ENCODE results near the gene SVOPL. TPM values are rescaled to one million over a fixed set of nuclear protein-coding genes. Genes with fewer than 3 reads are reported as not detected.

SVOPL gene
- total RNA-seq, 1 experiment from 2014 or later = 0.78 TPM

GRCh38 chr7:138581065-138581464 lies 120.1 kb downstream of the SVOPL start:
- intact Hi-C loops (cut with micrococcal nuclease; ENCODE audit: unreplicated experiment) = no loop called here
- H3K9me3 Mint-ChIP-seq (ENCODE audit: low read depth, unreplicated experiment) = no peaks in the 10 kb centered on the region
- H3K4me3 Mint-ChIP-seq (ENCODE audit: low read depth, unreplicated experiment) = no peak overlapping the region
- TF ChIP-seq, protein P1, sequence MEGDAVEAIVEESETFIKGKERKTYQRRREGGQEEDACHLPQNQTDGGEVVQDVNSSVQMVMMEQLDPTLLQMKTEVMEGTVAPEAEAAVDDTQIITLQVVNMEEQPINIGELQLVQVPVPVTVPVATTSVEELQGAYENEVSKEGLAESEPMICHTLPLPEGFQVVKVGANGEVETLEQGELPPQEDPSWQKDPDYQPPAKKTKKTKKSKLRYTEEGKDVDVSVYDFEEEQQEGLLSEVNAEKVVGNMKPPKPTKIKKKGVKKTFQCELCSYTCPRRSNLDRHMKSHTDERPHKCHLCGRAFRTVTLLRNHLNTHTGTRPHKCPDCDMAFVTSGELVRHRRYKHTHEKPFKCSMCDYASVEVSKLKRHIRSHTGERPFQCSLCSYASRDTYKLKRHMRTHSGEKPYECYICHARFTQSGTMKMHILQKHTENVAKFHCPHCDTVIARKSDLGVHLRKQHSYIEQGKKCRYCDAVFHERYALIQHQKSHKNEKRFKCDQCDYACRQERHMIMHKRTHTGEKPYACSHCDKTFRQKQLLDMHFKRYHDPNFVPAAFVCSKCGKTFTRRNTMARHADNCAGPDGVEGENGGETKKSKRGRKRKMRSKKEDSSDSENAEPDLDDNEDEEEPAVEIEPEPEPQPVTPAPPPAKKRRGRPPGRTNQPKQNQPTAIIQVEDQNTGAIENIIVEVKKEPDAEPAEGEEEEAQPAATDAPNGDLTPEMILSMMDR (IDR thresholded peaks at IDR 0.05; ENCODE audit: unreplicated experiment) = no peak
- DNase-seq = no peak
- no peak overlapping the region for H3K27ac Mint-ChIP-seq (ENCODE audit: unreplicated experiment)
- CTCF ChIA-PET = no interaction called here
- no peaks in the 10 kb centered on the region for H3K27me3 Mint-ChIP-seq (ENCODE audit: unreplicated experiment)
- peaks cover 23% of the 10 kb centered on the region for H3K36me3 Mint-ChIP-seq (ENCODE audit: insufficient read depth, unreplicated experiment)
- no TSS peak for BruUV-seq (replicated peaks)
- H3K4me1 Mint-ChIP-seq (ENCODE audit: low read depth, unreplicated experiment) = no peaks in the 10 kb centered on the region

DNA sequence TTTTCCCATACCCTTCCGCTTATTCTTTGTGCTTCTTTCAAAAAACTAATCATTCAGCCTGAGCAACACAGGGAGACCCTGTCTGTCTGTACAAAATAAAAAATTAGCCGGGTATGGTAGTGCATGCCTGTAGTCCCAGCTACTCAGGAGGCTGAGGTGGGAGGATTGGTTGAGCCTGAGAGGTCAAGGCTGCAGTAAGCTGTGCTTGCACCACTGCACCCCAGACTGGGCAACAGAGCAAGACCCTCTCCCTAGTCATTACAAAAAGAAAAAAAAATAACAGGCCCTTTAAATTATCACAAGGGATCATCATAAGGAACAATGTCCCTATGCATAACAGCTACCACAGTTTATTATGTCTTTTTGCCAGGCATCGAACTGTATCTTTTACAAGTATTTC lies 121.5 kb downstream of the SVOPL start:
- Mint-ChIP-seq H3K9me3 (ENCODE audit: low read depth, unreplicated experiment) (no peaks in the 10 kb centered on the region), H3K36me3 (ENCODE audit: insufficient read depth, unreplicated experiment) (peaks cover 26% of the 10 kb centered on the region), H3K4me3 (ENCODE audit: low read depth, unreplicated experiment) (no peak overlapping the region), H3K4me1 (ENCODE audit: low read depth, unreplicated experiment) (peaks cover 6% of the 10 kb centered on the region), H3K27me3 (ENCODE audit: unreplicated experiment) (no peaks in the 10 kb centered on the region), H3K27ac (ENCODE audit: unreplicated experiment) (no peak overlapping the region)
- DNase-seq = no peak
- TF ChIP-seq, protein P1 (IDR thresholded peaks at IDR 0.05; ENCODE audit: unreplicated experiment) = no peak
- intact Hi-C loops (cut with micrococcal nuclease; ENCODE audit: unreplicated experiment) = no loop called here
- no TSS peak for BruUV-seq (replicated peaks)
- CTCF ChIA-PET = no interaction called here

GRCh38 chr7:138579136-138579535 lies 122.0 kb downstream of the SVOPL start:
- H3K27me3 Mint-ChIP-seq (ENCODE audit: unreplicated experiment) = no peaks in the 10 kb centered on the region
- H3K27ac Mint-ChIP-seq (ENCODE audit: unreplicated experiment) = no peak overlapping the region
- H3K9me3 Mint-ChIP-seq (ENCODE audit: low read depth, unreplicated experiment) = no peaks in the 10 kb centered on the region
- intact Hi-C loops (cut with micrococcal nuclease; ENCODE audit: unreplicated experiment) = no loop called here
- H3K4me3 Mint-ChIP-seq (ENCODE audit: low read depth, unreplicated experiment) = no peak overlapping the region
- peaks cover 20% of the 10 kb centered on the region for H3K36me3 Mint-ChIP-seq (ENCODE audit: insufficient read depth, unreplicated experiment)
- CTCF ChIA-PET = no interaction called here
- TF ChIP-seq, protein P1 (IDR thresholded peaks at IDR 0.05; ENCODE audit: unreplicated experiment) = no peak
- no TSS peak for BruUV-seq (replicated peaks)
- no peak for DNase-seq
- H3K4me1 Mint-ChIP-seq (ENCODE audit: low read depth, unreplicated experiment) = peaks cover 6% of the 10 kb centered on the region

DNA sequence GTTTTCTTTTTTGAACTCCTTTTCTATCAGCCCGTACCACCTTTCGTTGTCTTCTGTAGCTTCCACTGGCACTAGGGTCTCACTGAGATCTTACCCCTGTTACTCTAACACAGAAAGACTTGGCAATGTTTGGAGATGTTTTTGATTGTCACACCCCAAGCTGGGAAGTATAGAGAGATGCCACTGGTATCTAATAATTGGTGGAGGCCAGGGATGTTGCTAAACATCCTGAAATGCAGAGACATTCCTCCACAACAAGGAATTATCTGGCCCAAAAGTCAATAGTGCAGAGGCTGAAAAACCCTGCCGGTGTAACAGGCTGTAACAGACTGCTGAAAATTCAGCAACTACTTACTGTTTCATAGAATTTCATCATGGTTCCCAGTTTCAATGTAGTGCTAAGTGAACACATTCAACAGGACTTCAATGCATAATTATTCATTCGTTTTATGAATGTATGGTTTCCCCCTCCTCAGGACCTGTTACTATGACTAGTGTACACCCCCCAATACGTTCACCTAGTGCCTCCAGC lies 125.2 kb downstream of the SVOPL start:
- no peaks in the 10 kb centered on the region for H3K27me3 Mint-ChIP-seq (ENCODE audit: unreplicated experiment)
- intact Hi-C loops (cut with micrococcal nuclease; ENCODE audit: unreplicated experiment) = no loop called here
- peaks cover 7% of the 10 kb centered on the region for H3K36me3 Mint-ChIP-seq (ENCODE audit: insufficient read depth, unreplicated experiment)
- DNase-seq = no peak
- peaks cover 6% of the 10 kb centered on the region for H3K4me1 Mint-ChIP-seq (ENCODE audit: low read depth, unreplicated experiment)
- CTCF ChIA-PET = interaction anchor here (0.6 kb wide), 1 partner anchor 72 kb away, joined by 3 read pairs; no protein-coding TSS in a partner anchor
- H3K4me3 Mint-ChIP-seq (ENCODE audit: low read depth, unreplicated experiment) = no peak overlapping the region
- H3K27ac Mint-ChIP-seq (ENCODE audit: unreplicated experiment) = peak overlapping the region; percentile 53
- H3K9me3 Mint-ChIP-seq (ENCODE audit: low read depth, unreplicated experiment) = no peaks in the 10 kb centered on the region
- TF ChIP-seq, protein P1 (IDR thresholded peaks at IDR 0.05; ENCODE audit: unreplicated experiment) = no peak
- no TSS peak for BruUV-seq (replicated peaks)

All from Calu3 (cell line).